Muscle of leg (tissue), 11 donors: Measurements from ENCODE around the gene NUP205. TPM values are rescaled to one million over a fixed set of nuclear protein-coding genes. Genes with fewer than 3 reads are reported as not detected.

Experiments
- DNase-seq: peaks from one replicate; pipeline ENCODE4 v3.0.0; 2013
- H3K27ac ChIP-seq: one replicate; pipeline ENCODE4 v1.5.1; 2013; ENCODE audit warnings: mild to moderate bottlenecking, low read length, control low read depth
- H3K27me3 ChIP-seq: one replicate; pipeline ENCODE4 v1.6.1; 2013; ENCODE audit warnings: low read length; ENCODE audit not compliant: control insufficient read depth, insufficient read depth
- H3K36me3 ChIP-seq: one replicate; pipeline ENCODE4 v1.6.1; 2013; ENCODE audit warnings: low read length; ENCODE audit not compliant: control insufficient read depth, insufficient read depth
- H3K4me1 ChIP-seq: one replicate; pipeline ENCODE4 v1.6.1; 2013; ENCODE audit warnings: low read length; ENCODE audit not compliant: control insufficient read depth, insufficient read depth
- H3K4me3 ChIP-seq: one replicate; pipeline ENCODE4 v1.5.1; 2013; ENCODE audit warnings: low read length, control low read depth
- H3K9me3 ChIP-seq: replicated peaks from 2 replicates; pipeline ENCODE4 v1.6.1; 2013; ENCODE audit warnings: low read depth, low read length; ENCODE audit not compliant: control insufficient read depth
- WGBS: methylation state at CpG from one replicate; pipeline ENCODE4 v1.1.5; 2013; ENCODE audit warnings: missing lambda C conversion rate; ENCODE audit not compliant: insufficient coverage; 5-methylcytosine and 5-hydroxymethylcytosine counted together
- polyA plus RNA-seq, 8 donors: library from polyadenylated mRNA; unstranded; fragments of 120-200 nt; gene quantifications; one replicate each; pipeline versions ENCODE4 v1.2.1 to v1.2.3, GENCODE V29; 2013; ENCODE audit warnings: inconsistent platforms in 1 of 8, low replicate concordance in 1 of 8; ENCODE audit not compliant: insufficient read length in 8 of 8, insufficient read depth in 1 of 8
- total RNA-seq: library from RNA; stranded (reverse); fragments of 120-200 nt; gene quantifications from one replicate; pipeline ENCODE4 v1.2.4, GENCODE V29; 2013

NUP205 gene
- total and polyA plus RNA-seq, 9 donors = 29.6 to 40.5 (median 33.7) TPM

GRCh38 chr7:135573541-135573940, 15.8 kb downstream of the NUP205 start:
- H3K4me3 ChIP-seq = no peak overlapping the region
- H3K27ac ChIP-seq = no peak overlapping the region
- peaks cover 37% of the 10 kb centered on the region for H3K36me3 ChIP-seq
- no peaks in the 10 kb centered on the region for H3K27me3 ChIP-seq
- no CpG with 5 or more reads among the region's 2 CpGs for WGBS
- DNase-seq = no peak
- no peaks in the 10 kb centered on the region for H3K4me1 ChIP-seq
- no peaks in the 10 kb centered on the region for H3K9me3 ChIP-seq

- Histone ChIP-seq H3K4me1 (no peaks in the 10 kb centered on the region), H3K36me3 (peaks cover 47% of the 10 kb centered on the region), H3K4me3 (no peak overlapping the region), H3K27me3 (no peaks in the 10 kb centered on the region), H3K27ac (no peak overlapping the region), H3K9me3 (no peaks in the 10 kb centered on the region)
- WGBS = 80% methylated on average over 2 of the region's 4 CpGs
- DNase-seq = no peak
These were observed 17.6 kb downstream of the NUP205 start for GRCh38 chr7:135575296-135575695.

GRCh38 chr7:135578569-135578968, 20.9 kb downstream of the NUP205 start:
- Histone ChIP-seq H3K4me1 (no peaks in the 10 kb centered on the region), H3K27me3 (no peaks in the 10 kb centered on the region), H3K9me3 (no peaks in the 10 kb centered on the region), H3K36me3 (peaks cover 54% of the 10 kb centered on the region), H3K4me3 (no peak overlapping the region), H3K27ac (no peak overlapping the region)
- WGBS = no CpG with 5 or more reads among the region's 3 CpGs
- DNase-seq = no peak

GRCh38 chr7:135584362-135585353, 26.9 kb downstream of the NUP205 start:
- Histone ChIP-seq H3K4me1 (no peaks in the 10 kb centered on the region), H3K36me3 (peaks cover 49% of the 10 kb centered on the region), H3K9me3 (no peaks in the 10 kb centered on the region), H3K4me3 (no peak overlapping the region), H3K27ac (no peak overlapping the region), H3K27me3 (no peaks in the 10 kb centered on the region)
- WGBS = no CpG with 5 or more reads among the region's 3 CpGs
- no peak for DNase-seq

- peak; percentile 18 for DNase-seq
- H3K27ac ChIP-seq = no peak overlapping the region
These were observed 39.6 kb downstream of the NUP205 start for GRCh38 chr7:135597181-135597925.

GRCh38 chr7:135597926-135598305, 40.2 kb downstream of the NUP205 start:
- 20% methylated on average over 1 of the region's 6 CpGs for WGBS

More at GRCh38 chr7:135597181-135597925, 39.6 kb downstream of the NUP205 start:
- Histone ChIP-seq H3K36me3 (peaks cover 19% of the 10 kb centered on the region), H3K9me3 (no peaks in the 10 kb centered on the region), H3K27me3 (no peaks in the 10 kb centered on the region), H3K4me1 (no peaks in the 10 kb centered on the region), H3K4me3 (no peak overlapping the region)
- WGBS = no CpG with 5 or more reads among the region's 2 CpGs

GRCh38 chr7:135599471-135599870, 41.8 kb downstream of the NUP205 start:
- Histone ChIP-seq H3K27me3 (no peaks in the 10 kb centered on the region), H3K4me1 (no peaks in the 10 kb centered on the region), H3K36me3 (peaks cover 23% of the 10 kb centered on the region), H3K27ac (no peak overlapping the region), H3K9me3 (no peaks in the 10 kb centered on the region), H3K4me3 (no peak overlapping the region)
- DNase-seq = no peak

More at GRCh38 chr7:135597926-135598305, 40.2 kb downstream of the NUP205 start:
- no peaks in the 10 kb centered on the region for H3K4me1 ChIP-seq
- no peaks in the 10 kb centered on the region for H3K27me3 ChIP-seq
- peaks cover 15% of the 10 kb centered on the region for H3K36me3 ChIP-seq
- H3K9me3 ChIP-seq = no peaks in the 10 kb centered on the region
- peak; percentile 13 for DNase-seq
- H3K4me3 ChIP-seq = no peak overlapping the region
- H3K27ac ChIP-seq = no peak overlapping the region

- no peaks in the 10 kb centered on the region for H3K27me3 ChIP-seq
- DNase-seq = peak; percentile 4
- H3K4me3 ChIP-seq = no peak overlapping the region
- H3K4me1 ChIP-seq = no peaks in the 10 kb centered on the region
- peaks cover 28% of the 10 kb centered on the region for H3K36me3 ChIP-seq
- WGBS = no CpG with 5 or more reads among the region's 2 CpGs
- no peaks in the 10 kb centered on the region for H3K9me3 ChIP-seq
- H3K27ac ChIP-seq = no peak overlapping the region
These were observed 42.5 kb downstream of the NUP205 start for GRCh38 chr7:135600226-135600625.

- H3K9me3 ChIP-seq = no peaks in the 10 kb centered on the region
- no peak overlapping the region for H3K4me3 ChIP-seq
- H3K36me3 ChIP-seq = peaks cover 27% of the 10 kb centered on the region
- no peak for DNase-seq
- H3K4me1 ChIP-seq = no peaks in the 10 kb centered on the region
- H3K27me3 ChIP-seq = no peaks in the 10 kb centered on the region
- H3K27ac ChIP-seq = no peak overlapping the region
These were observed 43.5 kb downstream of the NUP205 start for GRCh38 chr7:135601182-135601581.

GRCh38 chr7:135602304-135602703, 44.6 kb downstream of the NUP205 start:
- 100% methylated on average over 1 of the region's 1 CpG for WGBS
- no peak overlapping the region for H3K27ac ChIP-seq
- H3K27me3 ChIP-seq = no peaks in the 10 kb centered on the region
- no peak overlapping the region for H3K4me3 ChIP-seq
- no peaks in the 10 kb centered on the region for H3K4me1 ChIP-seq
- peaks cover 33% of the 10 kb centered on the region for H3K36me3 ChIP-seq
- H3K9me3 ChIP-seq = no peaks in the 10 kb centered on the region
- DNase-seq = no peak
